ENCODE data around the gene CEP131.
A peak's percentile ranks its signal among the peaks of the same experiment; 100 is the strongest.

The CEP131 gene

GRCh38 chr17:81238815-81239713 lies 16.3 kb upstream of the CEP131 start, which contains the start of the genes NDUFAF8 and TEPSIN:
Gene NDUFAF8, plus strand, starts transcription at chr17:81239318. Its CDS starts 46 bp downstream, at chr17:81239364.
Gene TEPSIN, minus strand, starts transcription at chr17:81239055. Its CDS starts 22 bp downstream, at chr17:81239033.
- peak; percentile 100 for DNase-seq (ENCODE audit: low spot score)
- no peak for TF ChIP-seq CTCF (IDR thresholded peaks at IDR 0.05; ENCODE audit: extremely low read depth, insufficient read depth, missing control alignments)
- in situ Hi-C loops (cut with MboI; ENCODE audit: low pct_unique_long_range_greater_than_20kb, low sequenced_read_pairs, unreplicated experiment): no loop called here

DNA sequence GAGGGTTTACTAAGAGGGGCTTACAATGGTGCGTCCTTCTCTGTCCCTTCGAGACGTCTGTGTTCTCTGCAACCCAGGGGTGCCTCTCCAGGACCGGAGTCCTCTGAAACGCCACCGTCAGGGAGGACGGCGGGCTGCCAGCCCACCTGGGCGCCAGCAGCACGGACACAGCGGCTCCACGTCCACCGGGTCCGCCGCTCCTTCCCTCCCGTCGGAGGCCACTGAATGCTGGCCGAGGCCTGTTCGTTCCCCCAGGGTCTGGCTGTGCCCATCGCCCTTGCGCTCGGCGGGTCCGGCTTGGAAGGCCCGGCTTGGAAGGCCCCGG lies 15.7 kb upstream of the CEP131 start:
- TF ChIP-seq CTCF (IDR thresholded peaks at IDR 0.05; ENCODE audit: extremely low read depth, insufficient read depth, missing control alignments): no peak
- in situ Hi-C loops (cut with MboI; ENCODE audit: low pct_unique_long_range_greater_than_20kb, low sequenced_read_pairs, unreplicated experiment): no loop called here
- DNase-seq (ENCODE audit: low spot score): no peak

- in situ Hi-C loops (cut with MboI; ENCODE audit: low pct_unique_long_range_greater_than_20kb, low sequenced_read_pairs, unreplicated experiment): no loop called here
- TF ChIP-seq CTCF (IDR thresholded peaks at IDR 0.05; ENCODE audit: extremely low read depth, insufficient read depth, missing control alignments): no peak
- DNase-seq (ENCODE audit: low spot score): no peak
Observed at GRCh38 chr17:81237591-81238489, 15.1 kb upstream of the CEP131 start.

DNA sequence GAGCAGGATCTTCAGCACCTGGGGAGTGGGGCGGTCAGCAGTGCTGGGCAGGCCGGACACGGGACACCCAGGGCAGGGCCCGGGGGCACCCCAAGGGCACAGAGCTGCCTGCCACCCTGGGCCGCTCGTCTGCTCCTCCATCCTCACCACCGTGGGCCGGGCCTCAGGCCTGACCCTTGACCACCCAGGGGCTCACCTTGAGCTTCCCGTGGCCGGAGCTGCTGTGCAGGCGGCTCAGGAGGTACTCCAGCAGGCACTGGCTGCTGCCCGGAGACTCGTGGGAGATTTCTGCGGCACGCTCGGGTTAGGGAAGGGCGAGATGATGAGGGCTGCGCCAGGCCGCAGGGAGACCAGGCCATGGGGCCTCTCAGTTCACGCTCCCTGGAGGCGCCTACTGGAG lies 14.0 kb upstream of the CEP131 start:
- no peak for TF ChIP-seq CTCF (IDR thresholded peaks at IDR 0.05; ENCODE audit: extremely low read depth, insufficient read depth, missing control alignments)
- DNase-seq (ENCODE audit: low spot score): no peak
- in situ Hi-C loops (cut with MboI; ENCODE audit: low pct_unique_long_range_greater_than_20kb, low sequenced_read_pairs, unreplicated experiment): no loop called here

DNA sequence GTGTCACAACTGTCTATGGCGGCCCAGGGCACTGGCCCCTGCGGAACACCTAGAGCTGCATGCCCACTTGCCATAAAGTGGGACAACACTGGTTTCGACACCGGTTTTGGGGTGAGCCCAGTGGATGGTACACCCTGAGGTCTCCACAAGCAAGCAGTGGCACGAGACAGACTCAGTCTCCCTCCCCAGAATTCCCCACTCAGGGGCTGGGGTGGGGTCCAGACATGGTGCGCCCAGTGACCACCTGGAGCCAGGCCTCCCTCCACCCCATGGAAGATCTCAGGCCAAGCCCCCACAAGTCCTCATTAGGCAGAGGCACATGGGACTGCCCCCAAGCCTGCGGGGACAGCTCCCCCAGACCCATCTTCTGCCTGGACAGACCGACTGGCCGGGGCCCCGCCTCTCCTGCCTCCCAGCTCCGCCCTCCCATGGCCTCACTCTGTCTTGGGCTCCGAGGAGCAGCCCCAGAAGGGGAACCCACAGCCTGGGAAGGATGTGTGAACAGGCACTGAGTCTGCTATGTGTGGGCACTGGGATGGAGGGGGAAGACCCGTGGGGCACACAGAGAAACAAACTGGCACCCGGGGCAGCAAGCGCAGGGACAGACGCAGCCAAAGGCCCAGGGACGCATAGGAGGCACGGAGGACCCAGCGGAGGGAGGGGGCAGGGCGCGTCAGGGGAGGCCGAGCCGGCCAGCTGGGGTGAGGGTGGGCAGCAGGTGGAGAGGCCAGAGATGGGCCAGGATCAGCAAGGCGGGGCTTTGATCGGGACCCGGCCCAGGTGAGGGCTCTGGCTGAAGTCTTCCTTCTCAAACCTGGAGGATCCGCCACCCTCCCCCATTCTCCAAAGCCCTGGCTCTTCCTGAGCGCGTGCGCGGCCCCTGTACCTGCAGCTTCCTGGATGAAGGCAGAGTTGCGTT lies 13.3 kb upstream of the CEP131 start:
- no peak for TF ChIP-seq CTCF (IDR thresholded peaks at IDR 0.05; ENCODE audit: extremely low read depth, insufficient read depth, missing control alignments)
- in situ Hi-C loops (cut with MboI; ENCODE audit: low pct_unique_long_range_greater_than_20kb, low sequenced_read_pairs, unreplicated experiment): no loop called here

More for the DNA sequence above, 13.3 kb upstream of the CEP131 start:
- DNase-seq (ENCODE audit: low spot score): no peak

Data from GM13977 (cell line).